Measurements from ENCODE around the gene GXYLT1.
"Not testable (repeated sequence)": the region's sequence is repeated elsewhere in the genome, so short reads cannot be mapped to it uniquely, and the experiment has no call there.

GXYLT1 gene

GRCh38 chr12:42125388-42125767 is 19.3 kb downstream of the GXYLT1 start:
- TF ChIP-seq CTCF (IDR thresholded peaks at IDR 0.05; ENCODE audit: control insufficient read depth, extremely low read depth, insufficient read depth): no peak
- no peak overlapping the region for H3K4me3 ChIP-seq (ENCODE audit: low read depth, low read length)
- no peak for DNase-seq (ENCODE audit: low read depth)

GRCh38 chr12:42124764-42125387 is 19.8 kb downstream of the GXYLT1 start:
- no peak overlapping the region for H3K4me3 ChIP-seq (ENCODE audit: low read depth, low read length)
- no peak for DNase-seq (ENCODE audit: low read depth)
- TF ChIP-seq CTCF (IDR thresholded peaks at IDR 0.05; ENCODE audit: control insufficient read depth, extremely low read depth, insufficient read depth): no peak

- DNase-seq (ENCODE audit: low read depth): no peak
- no peak for TF ChIP-seq CTCF (IDR thresholded peaks at IDR 0.05; ENCODE audit: control insufficient read depth, extremely low read depth, insufficient read depth)
- H3K4me3 ChIP-seq (ENCODE audit: low read depth, low read length): no peak overlapping the region
Measured at GRCh38 chr12:42119085-42119633, 25.5 kb downstream of the GXYLT1 start.

GRCh38 chr12:42118136-42118879 is 26.4 kb downstream of the GXYLT1 start:
- no peak overlapping the region for H3K4me3 ChIP-seq (ENCODE audit: low read depth, low read length)
- DNase-seq (ENCODE audit: low read depth): no peak
- TF ChIP-seq CTCF (IDR thresholded peaks at IDR 0.05; ENCODE audit: control insufficient read depth, extremely low read depth, insufficient read depth): no peak

GRCh38 chr12:42109031-42109430 is 35.6 kb downstream of the GXYLT1 start:
- H3K4me3 ChIP-seq (ENCODE audit: low read depth, low read length): no peak overlapping the region
- DNase-seq (ENCODE audit: low read depth): no peak
- TF ChIP-seq CTCF (IDR thresholded peaks at IDR 0.05; ENCODE audit: control insufficient read depth, extremely low read depth, insufficient read depth): no peak

- not testable (repeated sequence) for H3K4me3 ChIP-seq (ENCODE audit: low read depth, low read length); DNase-seq (ENCODE audit: low read depth)
Measured at GRCh38 chr12:42106791-42107190, 37.9 kb downstream of the GXYLT1 start.

GRCh38 chr12:42104784-42105183 is 39.9 kb downstream of the GXYLT1 start:
- H3K4me3 ChIP-seq (ENCODE audit: low read depth, low read length): no peak overlapping the region
- no peak for TF ChIP-seq CTCF (IDR thresholded peaks at IDR 0.05; ENCODE audit: control insufficient read depth, extremely low read depth, insufficient read depth)
- no peak for DNase-seq (ENCODE audit: low read depth)
